PC-3 (cell line): ENCODE results near the gene ST6GAL1.
"Not testable (repeated sequence)": the region's sequence is repeated elsewhere in the genome, so short reads cannot be mapped to it uniquely, and the experiment has no call there.

ENCODE experiments used
- EZH2phosphoT487 ChIP-seq: fragments of 300-600 bp; sonication (generic); IDR thresholded peaks from 2 replicates; pipeline ENCODE4 v1.6.1; 2018; ENCODE audit warnings: mild to moderate bottlenecking, antibody characterized with exemption, low read length, borderline replicate concordance
- TF ChIP-seq, protein P1 (sequence below): fragments of 300-600 bp; sonication (generic); conservative IDR thresholded peaks from 2 replicates; pipeline ENCODE4 v1.5.1; 2017; ENCODE audit warnings: antibody characterized with exemption, low read depth, mild to moderate bottlenecking, low read length

- TF ChIP-seq, protein P1, sequence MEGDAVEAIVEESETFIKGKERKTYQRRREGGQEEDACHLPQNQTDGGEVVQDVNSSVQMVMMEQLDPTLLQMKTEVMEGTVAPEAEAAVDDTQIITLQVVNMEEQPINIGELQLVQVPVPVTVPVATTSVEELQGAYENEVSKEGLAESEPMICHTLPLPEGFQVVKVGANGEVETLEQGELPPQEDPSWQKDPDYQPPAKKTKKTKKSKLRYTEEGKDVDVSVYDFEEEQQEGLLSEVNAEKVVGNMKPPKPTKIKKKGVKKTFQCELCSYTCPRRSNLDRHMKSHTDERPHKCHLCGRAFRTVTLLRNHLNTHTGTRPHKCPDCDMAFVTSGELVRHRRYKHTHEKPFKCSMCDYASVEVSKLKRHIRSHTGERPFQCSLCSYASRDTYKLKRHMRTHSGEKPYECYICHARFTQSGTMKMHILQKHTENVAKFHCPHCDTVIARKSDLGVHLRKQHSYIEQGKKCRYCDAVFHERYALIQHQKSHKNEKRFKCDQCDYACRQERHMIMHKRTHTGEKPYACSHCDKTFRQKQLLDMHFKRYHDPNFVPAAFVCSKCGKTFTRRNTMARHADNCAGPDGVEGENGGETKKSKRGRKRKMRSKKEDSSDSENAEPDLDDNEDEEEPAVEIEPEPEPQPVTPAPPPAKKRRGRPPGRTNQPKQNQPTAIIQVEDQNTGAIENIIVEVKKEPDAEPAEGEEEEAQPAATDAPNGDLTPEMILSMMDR: not testable (repeated sequence)
- TF ChIP-seq EZH2phosphoT487: not testable (repeated sequence)
Measured at GRCh38 chr3:186971106-186971505, 40.8 kb downstream of the ST6GAL1 start.
